NT2/D1 (cell line): ENCODE data around the gene TEAD1.

Source experiments
- DNase-seq: peaks from one replicate; pipeline ENCODE4 v3.0.0-alpha.2; 2011; ENCODE audit warnings: low read depth, low spot score
- H3K27me3 ChIP-seq: 2 replicates; pipeline ENCODE4 v1.6.0; 2011; ENCODE audit warnings: mild to moderate bottlenecking; ENCODE audit not compliant: insufficient read length, insufficient read depth
- H3K36me3 ChIP-seq: 2 replicates; pipeline ENCODE4 v1.6.1; 2011; ENCODE audit warnings: mild to moderate bottlenecking, low read length, mixed read lengths; ENCODE audit not compliant: insufficient read depth, insufficient read length
- H3K4me1 ChIP-seq: 2 replicates; pipeline ENCODE4 v1.5.1; 2011; ENCODE audit not compliant: insufficient read depth, insufficient read length
- H3K4me3 ChIP-seq: 2 replicates; pipeline ENCODE4 v1.5.1; 2011; ENCODE audit warnings: low read depth; ENCODE audit not compliant: insufficient read length
- H3K9ac ChIP-seq: 2 replicates; pipeline ENCODE4 v1.6.0; 2011; ENCODE audit warnings: low read depth; ENCODE audit not compliant: insufficient read length
- H3K9me3 ChIP-seq: 2 replicates; pipeline ENCODE4 v1.5.1; 2011; ENCODE audit warnings: mild to moderate bottlenecking, low read length; ENCODE audit not compliant: insufficient read depth
- SUZ12 ChIP-seq: IDR thresholded peaks from 2 replicates; pipeline ENCODE4 v1.6.1; 2011; ENCODE audit not compliant: insufficient read length, insufficient read depth; ENCODE audit errors: extremely low read depth
- YY1 ChIP-seq: IDR thresholded peaks from 2 replicates; pipeline ENCODE4 v1.6.1; 2011; ENCODE audit not compliant: insufficient read length, insufficient read depth
- ZNF274 ChIP-seq: IDR thresholded peaks from 2 replicates; pipeline ENCODE4 v1.6.1; 2011; ENCODE audit warnings: mild to moderate bottlenecking, low read depth, low read length

Gene TEAD1

DNA sequence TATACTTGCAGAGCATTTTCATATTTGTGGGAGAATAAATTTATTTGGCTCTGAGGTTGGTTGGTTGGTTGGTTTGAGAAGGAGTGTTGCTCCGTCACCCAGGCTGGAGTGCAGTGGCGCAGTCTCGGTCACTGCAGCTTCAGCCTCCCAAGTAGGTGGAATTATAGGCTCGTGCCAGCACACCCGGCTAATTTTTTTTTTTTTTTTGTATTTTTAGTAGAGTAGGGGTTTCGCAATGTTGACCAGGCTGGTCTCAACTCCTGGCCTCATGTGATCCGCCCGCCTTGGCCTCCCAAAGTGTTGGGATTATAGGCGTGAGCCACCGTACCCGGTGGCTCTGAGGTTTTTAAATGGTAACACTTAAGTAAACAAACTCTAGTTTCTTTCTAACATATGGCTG, 161.1 kb downstream of the TEAD1 start:
- Histone ChIP-seq H3K9me3 (no peaks in the 10 kb centered on the region), H3K4me3 (no peak overlapping the region), H3K9ac (no peak overlapping the region), H3K4me1 (no peaks in the 10 kb centered on the region), H3K27me3 (no peaks in the 10 kb centered on the region), H3K36me3 (no peaks in the 10 kb centered on the region)
- DNase-seq, result no peak
- no peak for TF ChIP-seq YY1

DNA sequence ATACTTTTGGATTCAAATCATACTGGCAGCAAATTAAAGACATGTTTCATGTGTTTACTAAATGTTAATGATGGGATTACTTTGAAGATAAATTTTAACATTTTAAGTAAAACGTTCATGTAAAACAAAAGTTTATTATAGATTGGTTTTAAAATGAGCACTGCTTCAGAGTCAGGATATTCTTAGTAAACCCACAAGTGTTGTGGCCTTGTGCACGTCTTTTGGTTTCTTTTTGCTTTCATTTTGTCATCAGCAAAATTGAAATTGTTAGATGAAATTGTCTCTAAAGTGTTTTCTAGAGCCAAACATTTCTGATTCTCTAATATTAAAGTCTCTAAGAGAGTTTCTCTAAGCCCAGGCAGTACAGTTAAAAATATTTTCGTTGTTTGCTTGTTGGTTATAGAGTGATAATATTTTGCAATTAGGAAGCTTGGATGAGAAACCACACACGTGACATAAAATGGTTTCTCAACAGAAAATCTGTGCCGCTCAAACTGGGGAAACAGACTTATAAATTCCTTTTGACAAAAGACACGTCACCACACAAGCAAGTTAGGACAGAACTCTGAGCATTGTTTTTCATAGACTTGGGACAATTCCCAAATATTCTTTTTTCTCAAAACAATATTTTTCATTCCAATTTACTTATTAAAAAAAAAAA, 164.4 kb downstream of the TEAD1 start:
- DNase-seq, result no peak
- Histone ChIP-seq H3K27me3 (no peaks in the 10 kb centered on the region), H3K36me3 (no peaks in the 10 kb centered on the region), H3K4me1 (peaks cover 3% of the 10 kb centered on the region), H3K9me3 (no peaks in the 10 kb centered on the region), H3K4me3 (no peak overlapping the region), H3K9ac (no peak overlapping the region)
- TF ChIP-seq SUZ12 (no peak), ZNF274 (no peak), YY1 (no peak)

DNA sequence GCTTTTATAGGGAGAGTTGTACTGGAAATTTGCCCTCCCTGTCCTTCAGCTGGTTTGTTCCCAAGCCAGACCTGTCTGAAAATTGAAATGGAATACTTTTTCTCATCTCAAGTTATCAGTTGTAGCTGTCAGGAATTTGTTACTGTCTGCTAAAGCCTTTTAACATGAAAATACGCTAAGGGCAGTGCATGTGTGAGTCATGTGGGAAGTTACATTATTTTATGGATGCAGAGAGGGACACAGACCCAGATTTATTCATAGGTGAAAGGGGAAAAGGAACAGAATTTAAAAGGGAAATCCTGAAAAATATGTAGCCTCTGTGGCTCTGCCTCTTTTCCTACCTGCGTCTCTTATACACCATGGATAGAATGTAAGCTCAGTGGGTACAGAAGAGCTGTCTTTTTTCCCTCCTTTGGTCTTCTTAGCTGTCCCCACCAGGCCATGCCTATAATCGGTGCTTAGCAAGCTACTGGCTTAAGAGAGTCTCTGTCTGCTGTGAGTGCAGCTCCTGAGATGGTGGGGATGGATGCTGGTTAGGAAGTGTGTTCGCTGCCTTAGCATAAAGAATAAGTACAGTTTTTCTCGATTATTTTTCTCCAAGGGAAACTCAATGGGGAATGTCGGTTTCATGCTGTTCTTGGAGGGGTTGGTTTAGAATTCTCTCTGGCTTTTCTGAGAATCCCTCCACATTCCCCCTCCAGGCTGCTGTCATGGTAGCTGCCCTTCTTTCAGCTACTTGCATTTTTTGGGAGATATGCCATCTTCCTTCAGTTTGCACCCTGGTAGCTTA, 166.8 kb downstream of the TEAD1 start:
- Histone ChIP-seq H3K27me3 (no peaks in the 10 kb centered on the region), H3K4me1 (peaks cover 5% of the 10 kb centered on the region), H3K4me3 (no peak overlapping the region), H3K36me3 (no peaks in the 10 kb centered on the region), H3K9me3 (no peaks in the 10 kb centered on the region), H3K9ac (no peak overlapping the region)
- TF ChIP-seq SUZ12 (no peak), ZNF274 (no peak), YY1 (no peak)
- DNase-seq, result no peak

DNA sequence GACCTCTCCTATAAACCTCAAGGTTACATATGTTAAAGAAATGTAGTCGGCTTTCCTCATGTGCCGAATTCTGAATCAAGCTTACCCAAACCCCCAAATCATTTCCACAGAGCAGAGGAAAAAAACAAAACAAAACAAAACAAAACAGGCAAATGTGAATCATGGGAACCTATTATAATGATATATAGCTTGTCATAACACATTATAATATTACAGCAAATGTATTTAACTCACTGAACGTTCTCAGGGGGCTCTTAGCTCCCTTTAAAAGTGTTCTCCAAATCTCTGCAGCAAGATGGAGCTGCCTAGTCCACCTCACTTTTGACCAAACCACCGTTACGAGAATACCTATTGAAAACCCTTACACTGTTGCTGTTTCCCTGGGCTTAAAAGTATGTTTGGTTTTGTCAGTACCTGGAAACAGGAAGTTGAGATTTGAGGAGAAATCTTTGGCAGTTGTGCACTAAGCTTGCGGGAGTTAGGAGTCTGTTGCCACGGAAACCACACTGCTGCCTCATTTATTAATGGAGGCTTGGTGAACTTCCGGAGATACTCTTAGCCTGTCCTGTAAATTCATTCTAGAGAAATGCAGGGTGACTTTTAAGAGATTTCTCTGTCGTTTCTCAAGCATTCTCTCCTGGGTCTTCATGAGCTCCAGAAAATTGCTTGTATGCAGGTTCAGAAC, 167.9 kb downstream of the TEAD1 start:
- no peaks in the 10 kb centered on the region for H3K9me3 ChIP-seq
- H3K36me3 ChIP-seq, result no peaks in the 10 kb centered on the region
- no peak overlapping the region for H3K4me3 ChIP-seq
- H3K4me1 ChIP-seq, result peaks cover 7% of the 10 kb centered on the region
- H3K27me3 ChIP-seq, result no peaks in the 10 kb centered on the region
- no peak for DNase-seq
- H3K9ac ChIP-seq, result no peak overlapping the region
- TF ChIP-seq ZNF274, result no peak
- TF ChIP-seq YY1, result no peak
- TF ChIP-seq SUZ12, result no peak

DNA sequence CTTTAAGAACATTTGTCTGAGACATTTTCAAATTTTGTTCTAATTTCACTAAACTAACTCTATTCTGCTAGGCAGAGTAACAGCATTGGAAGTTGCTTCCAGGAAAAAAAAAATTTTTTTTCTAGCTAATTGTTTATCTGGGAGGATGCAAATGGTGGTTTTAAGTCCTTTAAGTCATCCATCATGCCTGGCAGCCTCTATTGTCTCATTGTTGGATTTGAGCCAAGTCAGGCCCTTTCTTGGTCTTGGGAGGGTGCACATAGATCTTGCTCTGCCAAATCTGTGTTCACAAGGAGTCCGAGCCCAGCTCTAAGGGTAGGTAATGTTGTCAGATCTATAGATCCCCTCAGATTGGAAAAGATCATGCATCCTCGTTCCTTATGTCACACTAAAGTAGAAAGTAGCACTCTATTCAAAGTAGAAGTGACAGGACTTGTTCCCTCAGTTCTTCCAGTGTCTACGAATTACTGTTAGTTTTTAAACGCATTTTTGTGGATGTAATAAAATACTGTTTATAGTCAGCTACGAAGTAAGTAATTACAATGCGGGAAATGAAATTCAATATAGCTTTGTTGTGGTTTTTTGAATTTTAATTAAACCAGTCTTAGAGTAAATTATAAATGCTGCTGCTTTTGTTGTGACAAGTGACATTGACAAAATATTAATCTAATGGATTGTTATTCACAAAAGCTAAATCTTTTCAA, 168.9 kb downstream of the TEAD1 start:
- no peak overlapping the region for H3K4me3 ChIP-seq
- peaks cover 7% of the 10 kb centered on the region for H3K4me1 ChIP-seq
- H3K9me3 ChIP-seq, result no peaks in the 10 kb centered on the region
- DNase-seq, result no peak
- no peaks in the 10 kb centered on the region for H3K36me3 ChIP-seq
- no peaks in the 10 kb centered on the region for H3K27me3 ChIP-seq
- no peak overlapping the region for H3K9ac ChIP-seq
- TF ChIP-seq YY1, result no peak
- no peak for TF ChIP-seq ZNF274
- no peak for TF ChIP-seq SUZ12

DNA sequence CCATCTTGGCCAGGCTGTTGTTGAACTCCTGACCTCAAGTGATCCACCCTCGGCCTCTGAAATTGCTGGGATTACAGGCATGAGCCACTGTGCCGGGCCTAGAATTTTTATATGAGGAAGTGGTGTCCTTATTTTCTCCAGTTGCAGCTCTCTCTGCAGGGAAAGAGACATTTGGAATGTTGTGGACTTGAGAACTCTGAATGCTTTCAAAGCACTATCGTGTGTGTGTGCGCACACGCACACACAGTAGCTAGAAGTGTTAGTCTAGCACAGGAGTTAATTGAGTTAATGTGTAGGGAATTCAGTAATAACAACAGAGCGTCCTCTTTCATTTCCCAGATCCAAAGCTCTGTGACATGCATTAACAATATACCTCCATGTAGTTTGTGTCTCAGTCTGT, 170.9 kb downstream of the TEAD1 start:
- Histone ChIP-seq H3K4me1 (peaks cover 7% of the 10 kb centered on the region), H3K4me3 (no peak overlapping the region), H3K36me3 (no peaks in the 10 kb centered on the region), H3K27me3 (no peaks in the 10 kb centered on the region), H3K9ac (no peak overlapping the region), H3K9me3 (no peaks in the 10 kb centered on the region)
- TF ChIP-seq SUZ12 (no peak), YY1 (no peak), ZNF274 (no peak)
- no peak for DNase-seq

DNA sequence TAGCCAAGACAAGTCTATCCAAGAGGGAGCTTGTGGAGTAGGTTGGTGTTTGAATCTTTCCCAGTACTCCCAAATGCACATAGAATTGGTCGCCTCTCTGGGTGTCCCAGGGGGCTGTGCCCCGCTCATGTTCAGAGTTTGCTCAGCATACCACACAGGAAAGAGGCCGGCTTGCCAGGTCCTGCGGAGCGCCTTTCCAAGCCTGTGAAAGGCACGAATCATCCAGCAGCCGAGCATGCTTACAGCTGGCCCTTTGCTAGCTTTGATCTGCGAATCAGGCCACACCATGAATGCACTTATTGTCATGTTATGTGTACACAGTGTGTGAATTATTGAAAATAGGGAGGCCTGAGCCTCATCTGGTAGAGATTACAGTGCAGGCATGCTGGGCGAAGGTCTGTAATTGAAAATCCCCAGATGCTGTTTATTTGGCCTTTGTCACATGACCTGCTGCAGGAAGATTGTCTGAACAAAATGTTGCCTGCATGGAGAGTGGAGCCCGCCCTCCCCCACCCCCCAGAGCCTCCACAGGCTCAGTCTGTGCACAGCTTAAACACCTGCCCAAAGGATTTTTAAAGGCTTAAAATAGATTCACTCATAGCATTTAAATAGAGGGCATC, 171.6 kb downstream of the TEAD1 start:
- Histone ChIP-seq H3K36me3 (no peaks in the 10 kb centered on the region), H3K4me3 (no peak overlapping the region), H3K9ac (no peak overlapping the region), H3K4me1 (peaks cover 7% of the 10 kb centered on the region), H3K9me3 (no peaks in the 10 kb centered on the region), H3K27me3 (no peaks in the 10 kb centered on the region)
- DNase-seq, result no peak
- TF ChIP-seq YY1 (no peak), ZNF274 (no peak), SUZ12 (no peak)
